ENCODE results near the gene TBC1D13. TPM values are rescaled to one million over a fixed set of nuclear protein-coding genes. Genes with fewer than 3 reads are reported as not detected.

TBC1D13 gene
- total RNA-seq, 1 donor from 2014 or later, result 23.5 TPM

- Mint-ChIP-seq H3K27me3 (ENCODE audit: low read depth) (no peaks in the 10 kb centered on the region), H3K9me3 (ENCODE audit: low read depth) (no peaks in the 10 kb centered on the region), H3K27ac (ENCODE audit: unreplicated experiment) (no peak overlapping the region), H3K4me1 (ENCODE audit: low read depth) (no peaks in the 10 kb centered on the region), H3K36me3 (ENCODE audit: low read depth) (peaks cover 36% of the 10 kb centered on the region), H3K4me3 (ENCODE audit: unreplicated experiment) (no peak overlapping the region)
- no peak for DNase-seq (ENCODE audit: low spot score)
- no peak for TF ChIP-seq CTCF (IDR thresholded peaks at IDR 0.05)
Observed at GRCh38 chr9:128798896-128799295, 11.8 kb downstream of the TBC1D13 start.

GRCh38 chr9:128800061-128800460 is 13.0 kb downstream of the TBC1D13 start:
- no peaks in the 10 kb centered on the region for H3K27me3 Mint-ChIP-seq (ENCODE audit: low read depth)
- peaks cover 33% of the 10 kb centered on the region for H3K36me3 Mint-ChIP-seq (ENCODE audit: low read depth)
- H3K9me3 Mint-ChIP-seq (ENCODE audit: low read depth), result no peaks in the 10 kb centered on the region
- H3K27ac Mint-ChIP-seq (ENCODE audit: unreplicated experiment), result no peak overlapping the region
- DNase-seq (ENCODE audit: low spot score), result no peak
- no peaks in the 10 kb centered on the region for H3K4me1 Mint-ChIP-seq (ENCODE audit: low read depth)
- no peak for TF ChIP-seq CTCF (IDR thresholded peaks at IDR 0.05)
- H3K4me3 Mint-ChIP-seq (ENCODE audit: unreplicated experiment), result no peak overlapping the region

GRCh38 chr9:128802482-128802881 is 15.4 kb downstream of the TBC1D13 start:
- peaks cover 40% of the 10 kb centered on the region for H3K36me3 Mint-ChIP-seq (ENCODE audit: low read depth)
- no peak for TF ChIP-seq CTCF (IDR thresholded peaks at IDR 0.05)
- H3K9me3 Mint-ChIP-seq (ENCODE audit: low read depth), result no peaks in the 10 kb centered on the region
- DNase-seq (ENCODE audit: low spot score), result no peak
- no peak overlapping the region for H3K4me3 Mint-ChIP-seq (ENCODE audit: unreplicated experiment)
- H3K27ac Mint-ChIP-seq (ENCODE audit: unreplicated experiment), result no peak overlapping the region
- no peaks in the 10 kb centered on the region for H3K4me1 Mint-ChIP-seq (ENCODE audit: low read depth)
- H3K27me3 Mint-ChIP-seq (ENCODE audit: low read depth), result no peaks in the 10 kb centered on the region

- peaks cover 33% of the 10 kb centered on the region for H3K36me3 Mint-ChIP-seq (ENCODE audit: low read depth)
- H3K27ac Mint-ChIP-seq (ENCODE audit: unreplicated experiment), result no peak overlapping the region
- H3K4me1 Mint-ChIP-seq (ENCODE audit: low read depth), result no peaks in the 10 kb centered on the region
- no peaks in the 10 kb centered on the region for H3K9me3 Mint-ChIP-seq (ENCODE audit: low read depth)
- no peak for TF ChIP-seq CTCF (IDR thresholded peaks at IDR 0.05)
- DNase-seq (ENCODE audit: low spot score), result no peak
- no peak overlapping the region for H3K4me3 Mint-ChIP-seq (ENCODE audit: unreplicated experiment)
- H3K27me3 Mint-ChIP-seq (ENCODE audit: low read depth), result no peaks in the 10 kb centered on the region
Observed at GRCh38 chr9:128805661-128806060, 18.6 kb downstream of the TBC1D13 start.

GRCh38 chr9:128807827-128808226 is 20.8 kb downstream of the TBC1D13 start:
- TF ChIP-seq CTCF (IDR thresholded peaks at IDR 0.05), result no peak
- Mint-ChIP-seq H3K4me3 (ENCODE audit: unreplicated experiment) (no peak overlapping the region), H3K4me1 (ENCODE audit: low read depth) (no peaks in the 10 kb centered on the region), H3K9me3 (ENCODE audit: low read depth) (no peaks in the 10 kb centered on the region), H3K36me3 (ENCODE audit: low read depth) (peaks cover 23% of the 10 kb centered on the region), H3K27me3 (ENCODE audit: low read depth) (no peaks in the 10 kb centered on the region), H3K27ac (ENCODE audit: unreplicated experiment) (no peak overlapping the region)
- DNase-seq (ENCODE audit: low spot score), result no peak

Data from chondrocyte (in vitro differentiated cells).